ENCODE results near the gene ABHD11.

ABHD11 gene

DNA sequence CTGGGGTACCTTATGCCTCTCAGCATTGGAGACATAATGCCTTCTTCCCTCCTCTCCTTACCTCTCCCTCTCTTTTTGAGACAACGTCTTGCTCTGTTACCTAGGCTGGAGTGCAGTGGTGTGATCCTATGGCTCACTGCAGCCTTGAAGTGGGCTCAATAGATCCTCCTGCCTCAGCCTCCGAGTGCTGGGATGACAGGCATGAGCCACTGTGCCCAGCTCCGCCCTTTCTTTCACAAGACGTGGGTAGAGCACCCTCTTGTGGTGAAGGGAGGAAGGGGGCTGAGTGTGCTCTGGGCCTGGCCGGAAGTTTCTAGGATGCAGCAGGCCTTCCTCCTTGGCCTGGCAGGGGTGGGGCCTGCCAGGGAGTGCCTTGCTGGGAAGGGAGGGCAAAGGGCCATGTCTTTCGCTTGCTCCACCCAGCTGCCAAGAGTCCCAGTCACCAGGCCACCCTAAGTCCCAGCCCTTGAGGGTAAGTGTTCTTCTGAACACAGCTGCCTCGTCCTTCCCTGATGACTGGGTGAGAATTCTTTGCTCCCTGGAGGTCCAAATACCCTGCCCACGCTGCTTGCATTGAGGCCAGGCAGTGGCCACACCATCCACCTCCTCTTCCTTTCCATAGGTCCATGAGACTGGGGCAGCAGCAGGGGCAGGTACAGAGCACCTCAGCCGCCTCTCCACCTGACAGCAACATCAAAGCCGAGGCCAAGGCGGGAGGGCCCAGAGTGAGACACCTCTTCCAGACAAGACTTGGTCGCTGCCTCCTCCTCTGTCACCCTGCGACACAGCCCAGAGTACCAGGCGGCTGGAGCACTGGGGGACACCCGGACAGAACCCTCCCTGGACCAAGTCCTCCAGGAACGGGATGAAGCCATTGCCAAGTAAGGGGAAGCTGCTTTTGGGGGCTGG is 3.7 kb downstream of the ABHD11 start:
- DNase-seq: peak; percentile 84
- no peaks in the 10 kb centered on the region for H3K9me3 ChIP-seq
- no peak overlapping the region for H3K4me3 ChIP-seq (ENCODE audit: low read depth, low read length)

DNA sequence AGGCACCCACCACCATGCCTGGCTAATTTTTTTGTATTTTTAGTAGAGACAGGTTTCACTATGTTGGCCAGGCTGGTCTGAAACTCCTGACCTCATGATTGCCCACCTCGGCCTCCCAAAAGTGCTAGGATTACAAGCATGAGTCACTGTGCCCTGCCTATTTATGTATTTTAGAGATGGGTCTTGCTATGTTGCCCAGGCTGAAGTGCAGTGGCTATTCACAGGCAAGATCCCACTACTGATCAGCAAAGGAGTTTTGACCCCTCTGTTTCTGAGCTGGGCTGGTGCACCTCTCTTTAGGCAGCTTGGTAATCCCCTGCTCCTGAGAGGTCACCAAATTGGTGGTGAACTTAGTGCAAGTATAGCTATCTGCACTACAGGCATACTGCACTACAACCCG is 6.2 kb downstream of the ABHD11 start:
- Histone ChIP-seq H3K4me3 (ENCODE audit: low read depth, low read length) (no peak overlapping the region), H3K4me1 (no peaks in the 10 kb centered on the region), H3K36me3 (no peaks in the 10 kb centered on the region), H3K9me3 (no peaks in the 10 kb centered on the region), H3K27me3 (no peaks in the 10 kb centered on the region; the same call in 1 of the 2 replicates)
- TF ChIP-seq, protein P1, sequence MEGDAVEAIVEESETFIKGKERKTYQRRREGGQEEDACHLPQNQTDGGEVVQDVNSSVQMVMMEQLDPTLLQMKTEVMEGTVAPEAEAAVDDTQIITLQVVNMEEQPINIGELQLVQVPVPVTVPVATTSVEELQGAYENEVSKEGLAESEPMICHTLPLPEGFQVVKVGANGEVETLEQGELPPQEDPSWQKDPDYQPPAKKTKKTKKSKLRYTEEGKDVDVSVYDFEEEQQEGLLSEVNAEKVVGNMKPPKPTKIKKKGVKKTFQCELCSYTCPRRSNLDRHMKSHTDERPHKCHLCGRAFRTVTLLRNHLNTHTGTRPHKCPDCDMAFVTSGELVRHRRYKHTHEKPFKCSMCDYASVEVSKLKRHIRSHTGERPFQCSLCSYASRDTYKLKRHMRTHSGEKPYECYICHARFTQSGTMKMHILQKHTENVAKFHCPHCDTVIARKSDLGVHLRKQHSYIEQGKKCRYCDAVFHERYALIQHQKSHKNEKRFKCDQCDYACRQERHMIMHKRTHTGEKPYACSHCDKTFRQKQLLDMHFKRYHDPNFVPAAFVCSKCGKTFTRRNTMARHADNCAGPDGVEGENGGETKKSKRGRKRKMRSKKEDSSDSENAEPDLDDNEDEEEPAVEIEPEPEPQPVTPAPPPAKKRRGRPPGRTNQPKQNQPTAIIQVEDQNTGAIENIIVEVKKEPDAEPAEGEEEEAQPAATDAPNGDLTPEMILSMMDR (IDR thresholded peaks at IDR 0.05; ENCODE audit: low read depth, low read length): no peak
- DNase-seq: no peak

More for the DNA sequence above, 3.7 kb downstream of the ABHD11 start:
- TF ChIP-seq, protein P1 (IDR thresholded peaks at IDR 0.05; ENCODE audit: low read depth, low read length): peak; percentile 94
- Histone ChIP-seq H3K4me1 (no peaks in the 10 kb centered on the region), H3K36me3 (no peaks in the 10 kb centered on the region), H3K27me3 (no peaks in the 10 kb centered on the region)

DNA sequence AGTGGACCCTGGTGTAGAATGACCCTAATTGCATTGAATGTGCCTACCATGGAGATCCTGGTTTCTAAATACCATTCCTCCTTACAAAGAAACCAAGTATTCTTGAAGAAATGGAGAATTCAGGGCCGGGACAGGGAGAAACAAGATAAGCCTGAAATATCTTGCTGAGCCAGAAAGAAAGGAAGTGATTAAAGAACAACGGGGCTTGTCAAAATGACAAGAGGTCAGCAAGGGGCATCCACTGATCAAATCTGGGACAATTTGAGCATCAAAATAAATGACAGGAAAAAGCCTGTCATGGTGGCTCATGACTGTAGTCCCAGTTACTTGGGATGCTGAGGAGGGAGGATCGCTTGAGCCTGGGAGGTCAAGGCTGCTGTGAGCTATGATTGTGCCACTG is 8.1 kb downstream of the ABHD11 start:
- H3K9me3 ChIP-seq: no peaks in the 10 kb centered on the region
- no peaks in the 10 kb centered on the region; the same call in 1 of the 2 replicates for H3K27me3 ChIP-seq
- DNase-seq: no peak
- TF ChIP-seq, protein P1 (IDR thresholded peaks at IDR 0.05; ENCODE audit: low read depth, low read length): no peak
- no peak overlapping the region for H3K4me3 ChIP-seq (ENCODE audit: low read depth, low read length)
- H3K4me1 ChIP-seq: no peaks in the 10 kb centered on the region
- H3K36me3 ChIP-seq: no peaks in the 10 kb centered on the region

DNA sequence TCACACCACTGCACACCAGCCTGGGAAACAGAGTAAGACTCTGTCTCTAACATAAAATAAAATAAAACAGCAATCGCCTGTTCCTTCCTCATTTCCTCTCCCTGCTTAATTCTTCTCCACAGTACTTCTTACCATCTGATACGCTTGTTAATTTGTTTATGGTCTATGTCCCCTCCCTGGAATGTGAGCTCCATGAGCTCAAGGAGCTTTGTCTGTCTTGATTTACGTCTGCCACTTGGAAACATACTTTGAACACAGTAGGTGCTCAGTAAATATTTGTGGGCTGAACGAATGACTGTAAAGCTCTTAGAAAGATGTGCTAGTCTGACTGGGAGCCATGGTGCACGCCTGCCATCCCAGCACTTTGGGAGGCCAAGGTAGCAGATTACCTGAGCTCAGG is 10.1 kb downstream of the ABHD11 start:
- TF ChIP-seq, protein P1 (IDR thresholded peaks at IDR 0.05; ENCODE audit: low read depth, low read length): no peak
- DNase-seq: no peak
- Histone ChIP-seq H3K4me3 (ENCODE audit: low read depth, low read length) (no peak overlapping the region), H3K9me3 (no peaks in the 10 kb centered on the region), H3K4me1 (no peaks in the 10 kb centered on the region), H3K27me3 (no peaks in the 10 kb centered on the region; the same call in 1 of the 2 replicates), H3K36me3 (no peaks in the 10 kb centered on the region)

DNA sequence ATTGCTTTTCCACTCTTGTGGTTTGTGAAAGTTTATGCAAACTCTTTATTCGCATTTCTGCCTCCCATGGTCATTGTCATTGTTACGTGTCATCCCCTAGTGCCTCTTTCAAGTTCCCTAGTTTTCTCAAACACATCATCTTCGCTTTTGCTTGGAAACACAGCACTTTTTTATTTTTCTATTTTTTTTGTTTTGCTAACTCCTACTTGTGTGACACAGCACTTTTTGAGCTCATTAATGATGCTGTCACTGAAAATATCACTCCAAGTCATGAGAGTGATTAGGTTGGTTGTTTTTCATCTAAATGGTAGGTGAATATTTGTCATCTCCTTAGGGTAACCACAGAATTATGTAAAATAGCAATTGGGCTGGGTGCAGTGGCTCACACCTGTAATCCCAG is 10.7 kb downstream of the ABHD11 start:
- Histone ChIP-seq H3K4me1 (no peaks in the 10 kb centered on the region), H3K4me3 (ENCODE audit: low read depth, low read length) (no peak overlapping the region), H3K9me3 (no peaks in the 10 kb centered on the region), H3K27me3 (no peaks in the 10 kb centered on the region; the same call in 1 of the 2 replicates), H3K36me3 (no peaks in the 10 kb centered on the region)
- TF ChIP-seq, protein P1 (IDR thresholded peaks at IDR 0.05; ENCODE audit: low read depth, low read length): no peak
- no peak for DNase-seq

DNA sequence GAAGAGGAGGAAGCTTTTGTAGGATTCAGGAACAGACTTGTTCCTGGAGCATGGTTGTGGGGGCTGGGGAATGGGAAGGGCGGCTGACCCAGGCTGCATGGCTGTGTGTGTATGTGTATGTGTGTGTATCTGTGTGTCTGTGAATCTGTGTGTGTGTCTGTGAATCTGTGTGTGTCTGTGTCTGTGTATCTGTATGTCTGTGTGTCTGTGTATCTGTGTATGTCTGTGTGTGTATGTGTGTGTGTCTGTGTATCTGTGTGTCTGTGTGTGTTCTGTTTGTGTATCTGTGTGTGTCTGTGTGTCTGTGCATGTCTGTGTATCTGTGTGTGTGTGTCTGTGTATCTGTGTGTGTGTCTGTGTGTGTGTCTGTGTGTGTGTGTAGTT is 12.5 kb downstream of the ABHD11 start:
- TF ChIP-seq, protein P1 (IDR thresholded peaks at IDR 0.05; ENCODE audit: low read depth, low read length): no peak

More for the DNA sequence above, 12.5 kb downstream of the ABHD11 start:
- H3K4me1 ChIP-seq: no peaks in the 10 kb centered on the region
- no peak overlapping the region for H3K4me3 ChIP-seq (ENCODE audit: low read depth, low read length)
- H3K27me3 ChIP-seq: no peaks in the 10 kb centered on the region; the same call in 1 of the 2 replicates
- H3K9me3 ChIP-seq: no peaks in the 10 kb centered on the region
- H3K36me3 ChIP-seq: no peaks in the 10 kb centered on the region
- DNase-seq: no peak

All from BE2C (cell line).